Glutamatergic neuron (in vitro differentiated cells): ENCODE measurements around the gene GSTO2. TPM values are rescaled to one million over a fixed set of nuclear protein-coding genes. Genes with fewer than 3 reads are reported as not detected.
A peak's percentile ranks its signal among the peaks of the same experiment; 100 is the strongest.

Source experiments
- DNase-seq: peaks from one replicate; pipeline ENCODE4 v3.0.0; 2022
- H3K27ac Mint-ChIP-seq: one replicate; pipeline ENCODE4 v1.8.0; 2020; ENCODE audit warnings: mild to moderate bottlenecking, mixed read lengths, inconsistent platforms; ENCODE audit not compliant: unreplicated experiment
- H3K27me3 Mint-ChIP-seq: one replicate; pipeline ENCODE4 v1.8.0; 2020; ENCODE audit warnings: mild to moderate bottlenecking, moderate library complexity, mixed read lengths, inconsistent platforms; ENCODE audit not compliant: unreplicated experiment
- H3K36me3 Mint-ChIP-seq: one replicate; pipeline ENCODE4 v1.8.0; 2020; ENCODE audit warnings: mild to moderate bottlenecking, mixed read lengths, inconsistent platforms; ENCODE audit not compliant: unreplicated experiment
- H3K4me1 Mint-ChIP-seq: one replicate; pipeline ENCODE4 v1.8.0; 2020; ENCODE audit warnings: mild to moderate bottlenecking, low read depth, mixed read lengths, inconsistent platforms; ENCODE audit not compliant: unreplicated experiment
- H3K4me3 Mint-ChIP-seq: one replicate; pipeline ENCODE4 v1.8.0; 2020; ENCODE audit warnings: mild to moderate bottlenecking, mixed read lengths, inconsistent platforms; ENCODE audit not compliant: unreplicated experiment
- H3K9me3 Mint-ChIP-seq: one replicate; pipeline ENCODE4 v1.8.0; 2020; ENCODE audit warnings: mild to moderate bottlenecking, moderate library complexity, mixed read lengths, inconsistent platforms; ENCODE audit not compliant: unreplicated experiment
- CTCF ChIP-seq: fragments of 200-600 bp; sonication (generic); IDR thresholded peaks from one replicate; pipeline ENCODE4 v1.5.0; 2021; ENCODE audit not compliant: partially characterized antibody, unreplicated experiment
- total RNA-seq: library from RNA; stranded (reverse); fragmentation: NEBNext Ultra II Directional; extraction: Animal tissue kit (Norgen Biotek cat#: 25700); gene quantifications from one replicate; pipeline ENCODE4 v1.2.1, GENCODE V29; 2021; ENCODE audit not compliant: unreplicated experiment

The GSTO2 gene
- total RNA-seq, 1 donor from 2014 or later, result 2.0 TPM

DNA sequence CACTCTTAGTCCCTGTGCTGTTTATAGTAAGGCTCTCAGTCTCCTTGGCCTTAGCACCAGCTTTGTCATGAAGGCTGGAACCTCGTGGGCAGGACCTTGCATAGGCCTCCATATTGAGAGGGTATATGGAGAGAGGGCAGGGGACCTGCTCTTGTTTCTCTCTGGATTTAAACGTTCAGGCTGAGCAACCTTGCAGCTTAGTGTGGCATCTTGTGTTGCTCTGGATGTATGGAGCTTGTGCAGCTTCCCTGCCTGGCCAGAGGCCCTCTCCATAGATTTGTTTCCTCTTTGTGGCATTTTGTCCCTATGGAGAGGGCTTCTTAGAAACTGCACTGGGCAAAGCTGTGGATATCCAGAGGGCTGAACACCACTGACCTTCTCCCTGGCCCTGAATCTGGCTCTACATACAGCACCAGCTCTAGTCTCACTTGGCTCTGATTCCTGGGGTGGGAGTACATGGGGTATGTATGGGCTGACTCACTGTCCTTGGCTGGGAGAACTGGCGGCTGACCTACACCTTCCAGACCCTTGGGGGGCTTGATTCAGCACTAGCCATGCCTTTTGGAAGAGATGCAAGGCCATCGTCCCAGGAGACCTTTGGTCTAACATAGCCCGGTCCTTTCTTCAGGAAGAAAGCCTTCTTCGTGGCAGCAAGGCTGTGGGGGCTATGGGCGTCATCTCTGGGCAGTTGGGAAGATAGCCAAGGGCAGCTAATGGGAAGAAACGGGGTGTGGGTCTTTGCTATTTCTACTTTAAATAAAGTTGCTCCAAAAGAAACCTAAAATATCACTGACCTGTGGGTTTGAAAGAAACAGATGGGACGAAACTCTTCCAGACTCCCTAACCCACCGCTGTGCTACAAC is 38.8 kb downstream of the GSTO2 start:
- peaks cover 29% of the 10 kb centered on the region for H3K4me1 Mint-ChIP-seq
- peaks cover 20% of the 10 kb centered on the region for H3K36me3 Mint-ChIP-seq
- peaks cover 2% of the 10 kb centered on the region for H3K27me3 Mint-ChIP-seq
- no peak for TF ChIP-seq CTCF
- H3K27ac Mint-ChIP-seq, result peak overlapping the region; percentile 53
- H3K9me3 Mint-ChIP-seq, result peaks cover 7% of the 10 kb centered on the region
- H3K4me3 Mint-ChIP-seq, result no peak overlapping the region
- DNase-seq, result no peak

DNA sequence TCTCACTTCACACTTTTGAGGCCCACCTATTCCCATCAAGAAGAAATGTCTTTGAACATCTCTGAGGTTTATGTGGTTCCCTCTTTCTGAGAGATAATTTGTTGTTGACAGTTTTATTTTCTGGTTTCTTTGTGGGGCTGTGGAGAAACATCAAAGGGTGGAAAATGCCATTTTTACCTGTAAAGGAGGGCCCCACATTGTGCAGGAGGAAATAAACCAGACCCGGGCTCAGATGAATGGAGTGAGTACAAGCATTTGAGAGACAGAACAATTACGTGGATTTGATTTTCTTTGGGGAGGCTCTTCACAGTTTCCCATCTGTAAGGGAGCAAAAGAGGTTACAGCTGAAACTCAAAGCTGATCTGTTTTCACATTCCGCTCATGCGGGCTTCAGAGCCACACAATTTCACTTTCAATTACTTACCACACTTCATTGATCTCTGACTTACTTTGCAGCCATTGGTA is 39.5 kb downstream of the GSTO2 start:
- H3K27me3 Mint-ChIP-seq, result peaks cover 2% of the 10 kb centered on the region
- H3K27ac Mint-ChIP-seq, result no peak overlapping the region
- H3K4me3 Mint-ChIP-seq, result no peak overlapping the region
- H3K36me3 Mint-ChIP-seq, result peaks cover 14% of the 10 kb centered on the region
- H3K4me1 Mint-ChIP-seq, result peaks cover 29% of the 10 kb centered on the region
- no peak for DNase-seq
- peaks cover 4% of the 10 kb centered on the region for H3K9me3 Mint-ChIP-seq
- no peak for TF ChIP-seq CTCF

- no peaks in the 10 kb centered on the region for H3K36me3 Mint-ChIP-seq
- peaks cover 5% of the 10 kb centered on the region for H3K9me3 Mint-ChIP-seq
- no peak for TF ChIP-seq CTCF
- no peak overlapping the region for H3K27ac Mint-ChIP-seq
- H3K27me3 Mint-ChIP-seq, result peaks cover 2% of the 10 kb centered on the region
- H3K4me1 Mint-ChIP-seq, result peaks cover 25% of the 10 kb centered on the region
- DNase-seq, result no peak
- H3K4me3 Mint-ChIP-seq, result no peak overlapping the region
Observed at GRCh38 chr10:104309980-104310978, 41.3 kb downstream of the GSTO2 start.

DNA sequence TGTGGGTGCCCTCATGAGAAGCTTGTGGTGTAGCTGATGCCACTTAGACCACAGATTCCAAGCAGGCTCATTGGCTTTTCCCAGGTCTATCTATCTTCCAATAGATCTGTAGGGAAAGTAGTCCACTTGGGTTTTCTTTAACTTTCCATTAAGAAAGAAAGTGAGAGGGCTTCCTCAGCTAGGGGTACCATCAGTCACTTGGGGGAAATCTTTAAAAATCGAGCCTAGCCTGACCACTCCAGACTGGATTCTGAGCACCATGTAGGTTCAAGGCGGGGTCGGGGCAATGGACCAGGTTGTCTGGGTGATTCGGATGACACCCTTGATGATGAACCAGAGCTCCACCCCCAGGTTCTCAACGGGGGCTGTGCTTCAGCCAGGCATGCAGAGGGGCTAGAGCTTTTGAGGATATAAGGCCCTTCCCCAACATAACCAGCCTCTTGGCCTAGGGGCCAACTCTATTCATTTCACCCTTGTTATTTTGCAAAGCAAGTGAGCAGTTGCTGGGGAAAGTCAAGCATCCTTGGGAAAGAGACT is 42.3 kb downstream of the GSTO2 start:
- Mint-ChIP-seq H3K27ac (no peak overlapping the region), H3K36me3 (no peaks in the 10 kb centered on the region)

More for the DNA sequence above, 42.3 kb downstream of the GSTO2 start:
- Mint-ChIP-seq H3K27me3 (peaks cover 2% of the 10 kb centered on the region), H3K4me1 (peaks cover 18% of the 10 kb centered on the region), H3K9me3 (peaks cover 2% of the 10 kb centered on the region), H3K4me3 (no peak overlapping the region)
- TF ChIP-seq CTCF, result no peak
- DNase-seq, result no peak
